HAP-1 (cell line): ENCODE measurements around the gene GJB4.
"Not testable (repeated sequence)": the region's sequence is repeated elsewhere in the genome, so short reads cannot be mapped to it uniquely, and the experiment has no call there.

Experiments used
- DNase-seq, 2 experiments: peaks; one replicate each; pipeline ENCODE4 v3.0.0-alpha.2; 2016 to 2020; ENCODE audit warnings: low spot score in 2 of 2
- H3K27me3 ChIP-seq: fragments of 250-450 bp; sonication (Bioruptor Pico); 2 replicates; pipeline ENCODE4 v1.5.1; 2020; ENCODE audit warnings: low read depth, mild to moderate bottlenecking, moderate library complexity
- H3K36me3 ChIP-seq: fragments of 250-450 bp; sonication (Bioruptor Pico); replicated peaks from 2 replicates; pipeline ENCODE4 v1.5.1; 2020; ENCODE audit warnings: mild to moderate bottlenecking
- H3K4me1 ChIP-seq: fragments of 250-450 bp; sonication (Bioruptor Pico); 2 replicates; pipeline ENCODE4 v1.5.1; 2020; ENCODE audit warnings: mild to moderate bottlenecking
- H3K4me3 ChIP-seq: fragments of 250-450 bp; sonication (Bioruptor Pico); 2 replicates; pipeline ENCODE4 v1.5.1; 2020; ENCODE audit warnings: mild to moderate bottlenecking, moderate library complexity
- H3K9me3 ChIP-seq: fragments of 250-450 bp; sonication (Bioruptor Pico); 2 replicates; pipeline ENCODE4 v1.5.1; 2020; ENCODE audit warnings: mild to moderate bottlenecking, moderate library complexity
- in situ Hi-C: fragments of 300-500 bp; cut with MboI; formaldehyde crosslinking; loops from 3 replicates; pipeline ENCODE4 v1.14.3; 2020; ENCODE audit warnings: low sequenced_read_pairs, inconsistent platforms, mixed read lengths

The GJB4 gene

GRCh38 chr1:34810781-34811180 is 51.2 kb downstream of the GJB4 start:
- in situ Hi-C loops, H3K4me3 ChIP-seq, H3K4me1 ChIP-seq, DNase-seq, H3K36me3 ChIP-seq, H3K9me3 ChIP-seq, H3K27me3 ChIP-seq: not testable (repeated sequence)
